ENCODE results near the gene FBXO10. TPM values are rescaled to one million over a fixed set of nuclear protein-coding genes. Genes with fewer than 3 reads are reported as not detected.
"Not testable (repeated sequence)": the region's sequence is repeated elsewhere in the genome, so short reads cannot be mapped to it uniquely, and the experiment has no call there.

FBXO10 gene
- total RNA-seq, 1 donor from 2014 or later: 9.5 TPM

- DNase-seq (ENCODE audit: low read depth, low spot score): not testable (repeated sequence)
These were observed 98.1 kb downstream of the FBXO10 start for GRCh38 chr9:37477987-37478619.

GRCh38 chr9:37477443-37477842, 98.7 kb downstream of the FBXO10 start:
- DNase-seq (ENCODE audit: low read depth, low spot score): not testable (repeated sequence)

GRCh38 chr9:37476930-37477329, 99.2 kb downstream of the FBXO10 start:
- no peak for DNase-seq (ENCODE audit: low read depth, low spot score)

- no peak for DNase-seq (ENCODE audit: low read depth, low spot score)
These were observed 101.7 kb downstream of the FBXO10 start for GRCh38 chr9:37474438-37474837.

GRCh38 chr9:37473982-37474381, 102.2 kb downstream of the FBXO10 start:
- not testable (repeated sequence) for DNase-seq (ENCODE audit: low read depth, low spot score)

- peak; percentile 91 for DNase-seq (ENCODE audit: low read depth, low spot score)
These were observed 104.1 kb downstream of the FBXO10 start for GRCh38 chr9:37471942-37472684.

GRCh38 chr9:37468620-37469019, 107.6 kb downstream of the FBXO10 start:
- DNase-seq (ENCODE audit: low read depth, low spot score): no peak

GRCh38 chr9:37467530-37467929, 108.7 kb downstream of the FBXO10 start:
- DNase-seq (ENCODE audit: low read depth, low spot score): not testable (repeated sequence)

- peak; percentile 44 for DNase-seq (ENCODE audit: low read depth, low spot score)
These were observed 110.0 kb downstream of the FBXO10 start for GRCh38 chr9:37466037-37466709.

GRCh38 chr9:37465249-37466036, 110.7 kb downstream of the FBXO10 start, which contains the start of gene ZBTB5:
Gene ZBTB5, minus strand, starts transcription at chr9:37465450. Its CDS starts 22,899 bp downstream, at chr9:37442551.
- peak; percentile 99 for DNase-seq (ENCODE audit: low read depth, low spot score)

- peak; percentile 24 for DNase-seq (ENCODE audit: low read depth, low spot score)
These were observed 111.5 kb downstream of the FBXO10 start for GRCh38 chr9:37464426-37465248.

GRCh38 chr9:37464006-37464405, 112.2 kb downstream of the FBXO10 start:
- DNase-seq (ENCODE audit: low read depth, low spot score): no peak

Other genes starting within 250 kb of the FBXO10 start
- 133 and 135 TPM in 2 replicates for gene GRHPR, start 153.7 kb downstream of the FBXO10 start, total RNA-seq
- gene ZBTB5, start 110.9 kb downstream of the FBXO10 start, total RNA-seq: 7.5 and 11.5 TPM in 2 replicates
- gene POLR1E, start 90.4 kb downstream of the FBXO10 start, total RNA-seq: 32.0 and 37.7 TPM in 2 replicates
- gene TOMM5, start 16.2 kb upstream of the FBXO10 start, total RNA-seq: 217 and 233 TPM in 2 replicates
- not detected in 2 replicates for gene FRMPD1, start 74.6 kb upstream of the FBXO10 start, total RNA-seq
- gene TRMT10B, start 177.4 kb upstream of the FBXO10 start, total RNA-seq: 2.4 and 2.6 TPM in 2 replicates
- 28.7 and 57.0 TPM in 2 replicates for gene EXOSC3, start 208.7 kb upstream of the FBXO10 start, total RNA-seq
- 21.0 and 32.8 TPM in 2 replicates for gene DCAF10, start 224.4 kb upstream of the FBXO10 start, total RNA-seq